HEK293 (cell line): Measurements from ENCODE around the gene MAGI2.

ENCODE experiments used
- CTCF ChIA-PET: fragments of 350-600 bp; formaldehyde crosslinking; extraction: SDS; loops from one replicate; lab custom pipeline; 2021; ENCODE audit warnings: antibody characterized with exemption; lab: Yijun Ruan, JAX
- POLR2A ChIA-PET: fragments of 300-600 bp; formaldehyde crosslinking; extraction: SDS; loops from one replicate; lab custom pipeline; 2020; ENCODE audit warnings: antibody characterized with exemption, inconsistent platforms; lab: Yijun Ruan, JAX
- H3K27ac ChIP-seq: fragments of 200-500 bp; sonication (Bioruptor generic); 2 replicates; pipeline ENCODE4 v1.5.1; 2014; ENCODE audit warnings: low read depth, low read length, control low read depth, inconsistent platforms; ENCODE audit errors: extremely low read depth
- H3K36me3 ChIP-seq, 2 experiments: fragments of 200-500 bp in 1 of 2; sonication (Bioruptor generic) in 1 of 2; 1 replicate in 1 of 2; 2 replicates in 1 of 2; pipeline ENCODE4 v1.5.1; 2014 to 2017; ENCODE audit warnings: inconsistent platforms in 2 of 2, low read length in 2 of 2; ENCODE audit not compliant: control insufficient read depth in 2 of 2, insufficient read depth in 1 of 2
- H3K4me1 ChIP-seq: fragments of 200-500 bp; sonication (Bioruptor generic); 2 replicates; pipeline ENCODE4 v1.5.1; 2014; ENCODE audit warnings: mild to moderate bottlenecking, low read length, inconsistent platforms; ENCODE audit not compliant: control insufficient read depth, insufficient read depth
- H3K4me3 ChIP-seq: 2 replicates; pipeline ENCODE4 v1.5.1; 2011; ENCODE audit warnings: low read depth, mild to moderate bottlenecking, control low read depth, low read length, moderate library complexity
- H3K9me3 ChIP-seq: fragments of 200-500 bp; sonication (Bioruptor generic); 2 replicates; pipeline ENCODE4 v1.5.1; 2014; ENCODE audit warnings: low read depth, low read length, inconsistent platforms; ENCODE audit not compliant: control insufficient read depth, insufficient read depth
- OSR2 ChIP-seq: fragments of 450-650 bp; formaldehyde crosslinking; IDR thresholded peaks from 2 replicates; pipeline ENCODE4 v1.5.1; 2016; ENCODE audit warnings: missing biosample characterization, missing genetic modification characterization
- REST ChIP-seq: fragments of 450-650 bp; formaldehyde crosslinking; IDR thresholded peaks from 2 replicates; pipeline ENCODE4 v1.5.1; 2016; ENCODE audit warnings: missing biosample characterization, missing genetic modification characterization
- SCRT1 ChIP-seq: fragments of 450-650 bp; formaldehyde crosslinking; IDR thresholded peaks from 2 replicates; pipeline ENCODE4 v1.5.1; 2016; ENCODE audit warnings: missing biosample characterization, missing genetic modification characterization, borderline replicate concordance
- TSHZ1 ChIP-seq: fragments of 450-650 bp; formaldehyde crosslinking; IDR thresholded peaks from 2 replicates; pipeline ENCODE4 v1.5.1; 2016; ENCODE audit warnings: missing biosample characterization, missing genetic modification characterization, borderline replicate concordance
- YY2 ChIP-seq: fragments of 450-650 bp; formaldehyde crosslinking; IDR thresholded peaks from 2 replicates; pipeline ENCODE4 v1.5.1; 2016; ENCODE audit warnings: missing biosample characterization, missing genetic modification characterization
- ZBTB44 ChIP-seq: fragments of 450-650 bp; IDR thresholded peaks from 2 replicates; pipeline ENCODE4 v1.5.1; 2018; ENCODE audit warnings: missing biosample characterization, mild to moderate bottlenecking, missing genetic modification characterization
- ZFP3 ChIP-seq: fragments of 450-650 bp; formaldehyde crosslinking; IDR thresholded peaks from 2 replicates; pipeline ENCODE4 v1.5.1; 2016; ENCODE audit warnings: low read depth, missing biosample characterization, missing genetic modification characterization
- ZNF114 ChIP-seq: fragments of 450-650 bp; formaldehyde crosslinking; IDR thresholded peaks from 2 replicates; pipeline ENCODE4 v1.5.0; 2017; ENCODE audit warnings: missing biosample characterization, missing genetic modification characterization
- ZNF121 ChIP-seq: fragments of 450-650 bp; formaldehyde crosslinking; IDR thresholded peaks from 2 replicates; pipeline ENCODE4 v1.5.1; 2016; ENCODE audit warnings: missing biosample characterization, missing genetic modification characterization
- ZNF148 ChIP-seq: fragments of 450-650 bp; formaldehyde crosslinking; IDR thresholded peaks from 2 replicates; pipeline ENCODE4 v1.5.0; 2017; ENCODE audit warnings: missing biosample characterization, missing genetic modification characterization, borderline replicate concordance
- ZNF18 ChIP-seq: fragments of 450-650 bp; formaldehyde crosslinking; IDR thresholded peaks from 2 replicates; pipeline ENCODE4 v1.5.1; 2016; ENCODE audit warnings: missing biosample characterization, missing genetic modification characterization
- ZNF19 ChIP-seq: fragments of 450-650 bp; formaldehyde crosslinking; IDR thresholded peaks from 2 replicates; pipeline ENCODE4; 2016; ENCODE audit warnings: missing biosample characterization, missing genetic modification characterization, low read depth
- ZNF214 ChIP-seq: fragments of 450-650 bp; formaldehyde crosslinking; IDR thresholded peaks from 2 replicates; pipeline ENCODE4 v1.5.1; 2017; ENCODE audit warnings: missing biosample characterization, mild to moderate bottlenecking, missing genetic modification characterization, borderline replicate concordance
- ZNF221 ChIP-seq: fragments of 450-650 bp; formaldehyde crosslinking; IDR thresholded peaks from 2 replicates; pipeline ENCODE4 v1.5.1; 2017; ENCODE audit warnings: missing biosample characterization, missing genetic modification characterization, borderline replicate concordance
- ZNF426 ChIP-seq: fragments of 450-650 bp; formaldehyde crosslinking; IDR thresholded peaks from 2 replicates; pipeline ENCODE4 v1.5.1; 2017; ENCODE audit warnings: missing biosample characterization, missing genetic modification characterization, mild to moderate bottlenecking, inconsistent platforms, moderate library complexity
- ZNF585B ChIP-seq: fragments of 450-650 bp; formaldehyde crosslinking; IDR thresholded peaks from 2 replicates; pipeline ENCODE4 v1.5.1; 2016; ENCODE audit warnings: missing biosample characterization, missing genetic modification characterization
- ZNF768 ChIP-seq: fragments of 450-650 bp; formaldehyde crosslinking; IDR thresholded peaks from 2 replicates; pipeline ENCODE4 v1.5.1; 2018; ENCODE audit warnings: missing biosample characterization, mild to moderate bottlenecking, missing genetic modification characterization
- ZSCAN30 ChIP-seq: fragments of 450-650 bp; IDR thresholded peaks from 2 replicates; pipeline ENCODE4 v1.5.1; 2018; ENCODE audit warnings: missing biosample characterization, mild to moderate bottlenecking, missing genetic modification characterization, moderate library complexity
- TF ChIP-seq, protein P1 (sequence below): fragments of 450-650 bp; formaldehyde crosslinking; IDR thresholded peaks from 2 replicates; pipeline ENCODE4 v1.5.1; 2016; ENCODE audit warnings: missing biosample characterization, missing genetic modification characterization

The MAGI2 gene

DNA sequence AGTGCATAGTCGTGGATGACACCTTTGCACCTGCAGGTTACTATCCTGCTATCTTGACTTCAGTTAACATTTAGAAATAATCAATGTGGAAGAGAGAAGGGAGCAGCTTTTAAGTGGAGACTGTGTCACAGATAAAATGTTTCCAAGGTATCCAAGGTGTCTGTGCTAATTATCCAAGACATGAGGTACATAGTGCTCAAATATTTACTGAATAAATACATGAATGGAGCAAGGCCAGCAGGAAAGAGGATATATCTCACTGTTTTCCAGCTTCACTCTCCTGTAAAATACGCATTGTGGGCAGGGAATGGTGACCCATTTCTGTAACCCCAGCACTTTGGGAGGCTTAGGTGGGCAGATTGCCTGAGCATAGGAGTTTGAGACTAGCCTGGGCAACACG is 1102.5 kb downstream of the MAGI2 start:
- TF ChIP-seq SCRT1 (no peak), ZNF585B (tag by site-specific recombination) (no peak), OSR2 (tag by site-specific recombination) (no peak), ZSCAN30 (tag by site-specific recombination) (no peak)
- TF ChIP-seq, protein P1, sequence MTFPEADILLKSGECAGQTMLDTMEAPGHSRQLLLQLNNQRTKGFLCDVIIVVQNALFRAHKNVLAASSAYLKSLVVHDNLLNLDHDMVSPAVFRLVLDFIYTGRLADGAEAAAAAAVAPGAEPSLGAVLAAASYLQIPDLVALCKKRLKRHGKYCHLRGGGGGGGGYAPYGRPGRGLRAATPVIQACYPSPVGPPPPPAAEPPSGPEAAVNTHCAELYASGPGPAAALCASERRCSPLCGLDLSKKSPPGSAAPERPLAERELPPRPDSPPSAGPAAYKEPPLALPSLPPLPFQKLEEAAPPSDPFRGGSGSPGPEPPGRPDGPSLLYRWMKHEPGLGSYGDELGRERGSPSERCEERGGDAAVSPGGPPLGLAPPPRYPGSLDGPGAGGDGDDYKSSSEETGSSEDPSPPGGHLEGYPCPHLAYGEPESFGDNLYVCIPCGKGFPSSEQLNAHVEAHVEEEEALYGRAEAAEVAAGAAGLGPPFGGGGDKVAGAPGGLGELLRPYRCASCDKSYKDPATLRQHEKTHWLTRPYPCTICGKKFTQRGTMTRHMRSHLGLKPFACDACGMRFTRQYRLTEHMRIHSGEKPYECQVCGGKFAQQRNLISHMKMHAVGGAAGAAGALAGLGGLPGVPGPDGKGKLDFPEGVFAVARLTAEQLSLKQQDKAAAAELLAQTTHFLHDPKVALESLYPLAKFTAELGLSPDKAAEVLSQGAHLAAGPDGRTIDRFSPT (tag by site-specific recombination): no peak
- CTCF ChIA-PET: no interaction called here
- Histone ChIP-seq H3K4me3 (no peak overlapping the region), H3K36me3 (no peaks in the 10 kb centered on the region), H3K9me3 (no peaks in the 10 kb centered on the region), H3K4me1 (peaks cover 3% of the 10 kb centered on the region; the same call in 1 of the 2 replicates), H3K27ac (no peak overlapping the region)
- POLR2A ChIA-PET: no interaction called here

DNA sequence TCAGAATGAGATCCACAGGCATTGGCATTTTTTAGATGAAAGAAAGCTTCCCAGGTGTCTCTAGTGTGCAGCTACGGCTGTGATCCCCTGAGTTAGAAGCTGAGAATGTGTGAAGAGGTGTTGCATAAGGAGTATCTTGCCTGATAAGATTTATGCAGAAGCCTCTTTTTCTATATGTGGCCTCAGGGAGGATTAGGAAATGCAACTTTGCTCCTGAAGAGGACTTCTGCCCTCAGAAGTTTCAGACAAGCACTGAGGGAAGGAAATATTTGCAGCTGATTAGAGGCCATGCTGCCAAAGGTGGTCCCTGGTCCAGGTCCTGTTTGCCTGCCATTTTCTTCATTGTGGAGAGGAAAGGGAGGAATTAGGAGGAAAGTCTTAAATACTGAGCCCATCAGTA is 1103.1 kb downstream of the MAGI2 start:
- Histone ChIP-seq H3K36me3 (no peaks in the 10 kb centered on the region), H3K4me3 (no peak overlapping the region), H3K4me1 (peaks cover 6% of the 10 kb centered on the region), H3K9me3 (no peaks in the 10 kb centered on the region), H3K27ac (no peak overlapping the region)
- ChIA-PET POLR2A (no interaction called here), CTCF (no interaction called here)
- TF ChIP-seq ZNF768 (tag by site-specific recombination) (no peak), ZNF121 (tag by site-specific recombination) (no peak), ZNF148 (no peak), REST (tag by site-specific recombination) (no peak), ZNF426 (tag by site-specific recombination) (no peak), ZNF114 (tag by site-specific recombination) (no peak), ZNF214 (tag by site-specific recombination) (no peak), TSHZ1 (tag by site-specific recombination) (no peak), ZNF18 (no peak), ZNF221 (tag by site-specific recombination) (no peak), YY2 (tag by site-specific recombination) (no peak), ZBTB44 (tag by site-specific recombination) (no peak), ZNF19 (tag by site-specific recombination) (no peak), ZFP3 (tag by site-specific recombination) (no peak)
